DMS153 (cell line): ENCODE results near the gene POU6F1.
"Not testable (repeated sequence)": the region's sequence is repeated elsewhere in the genome, so short reads cannot be mapped to it uniquely, and the experiment has no call there.

ENCODE experiments used
- DNase-seq: peaks from one replicate; lab custom pipeline; 2025; lab: John Stamatoyannopoulos, UW

The POU6F1 gene

DNA sequence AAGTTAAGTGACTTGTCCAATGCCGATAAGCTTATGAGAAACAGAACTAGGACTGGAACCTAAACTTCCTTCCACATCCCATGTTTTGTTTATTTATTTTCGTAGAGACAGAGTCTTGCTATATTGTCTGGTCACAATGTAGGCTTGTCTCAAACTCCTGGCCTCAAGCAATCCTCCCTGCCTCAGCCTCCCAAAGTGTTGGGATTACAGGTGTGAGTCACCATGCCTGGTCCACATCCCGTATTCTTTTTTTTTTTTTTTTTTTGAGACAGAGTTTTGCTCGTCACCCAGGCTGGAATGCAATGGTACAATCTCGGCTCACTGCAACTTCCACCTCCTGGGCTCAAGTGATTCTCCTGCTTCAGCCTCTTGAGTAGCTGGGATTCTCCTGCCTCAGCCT lies 9.2 kb upstream of the POU6F1 start:
- DNase-seq: not testable (repeated sequence)

DNA sequence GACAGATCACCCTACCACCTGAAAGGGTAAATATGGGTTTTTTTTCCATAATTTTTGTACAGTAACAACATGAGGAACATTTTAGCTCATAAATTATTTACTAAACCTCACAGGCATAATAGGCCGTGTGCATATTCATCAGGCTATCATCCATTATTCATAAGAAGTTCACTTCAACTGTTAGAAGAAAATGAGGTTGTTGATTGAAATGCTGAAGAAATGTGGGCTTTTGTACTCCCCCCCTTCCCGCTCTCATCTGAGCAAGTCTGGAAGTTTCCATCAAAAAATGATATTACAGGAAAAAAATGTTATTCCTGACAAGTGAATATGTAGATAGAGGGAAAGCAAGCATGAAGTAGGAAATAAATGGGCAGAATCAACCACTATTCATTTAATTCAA lies 7.9 kb upstream of the POU6F1 start:
- DNase-seq: no peak

DNA sequence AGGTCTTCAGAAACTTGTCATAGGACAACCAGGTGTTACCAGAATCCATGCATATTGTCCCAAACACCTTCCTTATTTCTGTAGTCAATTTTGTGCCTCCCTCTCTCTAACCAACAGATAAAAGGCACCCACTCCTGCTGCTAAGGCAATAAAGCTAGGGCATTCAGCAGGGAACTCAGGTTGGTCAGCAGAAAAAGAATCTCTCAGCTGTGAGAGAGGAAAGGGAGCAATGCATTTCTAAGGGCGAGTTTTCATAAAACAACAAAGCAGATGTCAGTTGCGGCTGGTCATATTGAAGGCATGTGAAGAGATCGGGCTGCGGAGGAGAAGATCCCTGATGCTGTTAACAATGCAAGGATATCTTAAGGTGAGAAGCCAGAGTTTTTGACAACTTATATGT lies 7.4 kb upstream of the POU6F1 start:
- no peak for DNase-seq

DNA sequence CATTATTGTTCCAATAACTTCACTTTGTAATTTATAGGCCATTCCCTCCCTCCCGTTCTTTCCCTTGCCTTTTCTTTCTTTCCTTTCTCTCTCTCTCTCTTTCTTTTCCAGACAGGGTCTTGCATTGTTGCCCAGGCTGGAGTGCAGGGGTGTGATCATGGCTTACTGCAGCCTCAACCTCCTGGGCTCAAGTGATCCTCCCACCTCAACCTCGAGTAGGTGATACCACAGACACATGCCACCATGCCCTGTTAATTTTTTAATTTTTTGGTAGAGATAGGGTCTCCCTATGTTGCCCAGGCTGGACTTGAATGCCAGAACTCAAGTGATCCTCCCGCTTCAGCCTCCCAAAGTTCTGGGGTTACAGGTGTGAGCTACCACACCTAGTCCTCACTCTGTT lies 6.8 kb upstream of the POU6F1 start:
- DNase-seq: no peak

DNA sequence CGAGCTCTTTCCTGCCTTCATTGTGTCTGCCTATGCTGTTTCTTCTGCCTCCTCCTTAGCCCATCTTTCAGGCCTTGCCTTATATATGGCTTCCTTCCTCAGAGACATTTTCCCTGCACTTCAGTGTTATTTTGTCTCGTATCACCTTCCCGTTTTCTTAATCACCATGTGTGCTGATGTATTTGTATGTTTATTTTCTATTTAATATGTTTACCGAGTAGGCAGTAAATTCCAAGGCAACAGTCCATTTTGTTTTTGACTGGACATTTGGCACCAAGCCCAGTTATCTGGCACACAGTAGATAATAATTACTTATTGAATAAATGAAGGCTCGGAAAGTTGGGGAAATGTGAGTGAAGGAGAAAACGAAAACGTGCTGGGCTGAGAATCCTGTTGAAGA lies 4.6 kb upstream of the POU6F1 start:
- DNase-seq: no peak

DNA sequence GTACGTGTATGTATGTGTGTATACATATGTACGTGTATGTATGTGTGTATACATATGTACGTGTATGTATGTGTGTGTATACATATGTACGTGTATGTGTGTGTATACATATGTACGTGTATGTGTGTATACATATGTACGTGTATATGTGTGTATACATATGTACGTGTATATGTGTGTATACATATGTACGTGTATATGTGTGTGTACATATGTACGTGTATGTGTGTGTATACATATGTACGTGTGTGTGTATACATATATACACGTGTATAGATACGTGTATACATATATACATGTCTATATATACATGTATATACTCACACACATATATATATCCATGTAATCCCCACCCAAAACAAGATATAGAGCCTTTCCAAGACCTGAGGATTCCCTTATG lies 2.0 kb upstream of the POU6F1 start:
- not testable (repeated sequence) for DNase-seq

DNA sequence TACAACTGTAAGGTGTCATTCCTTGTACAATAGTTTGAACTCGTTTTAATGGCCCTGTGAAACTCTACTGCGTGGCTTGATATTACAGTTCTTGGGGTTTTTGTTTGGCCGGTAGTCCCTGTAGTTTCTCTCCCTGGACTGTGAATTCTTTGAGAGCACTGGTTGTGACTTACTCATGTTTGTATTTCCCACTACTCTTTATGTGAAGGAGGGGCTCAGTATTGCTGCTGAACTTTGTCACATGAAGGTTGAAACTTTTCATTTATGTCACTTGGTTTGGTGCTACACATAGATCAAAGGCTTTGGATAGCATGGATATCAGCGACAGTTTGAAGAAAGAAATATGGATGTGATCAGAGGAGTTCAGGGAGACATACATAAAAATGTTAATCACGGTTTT lies 1.5 kb upstream of the POU6F1 start:
- DNase-seq: no peak

DNA sequence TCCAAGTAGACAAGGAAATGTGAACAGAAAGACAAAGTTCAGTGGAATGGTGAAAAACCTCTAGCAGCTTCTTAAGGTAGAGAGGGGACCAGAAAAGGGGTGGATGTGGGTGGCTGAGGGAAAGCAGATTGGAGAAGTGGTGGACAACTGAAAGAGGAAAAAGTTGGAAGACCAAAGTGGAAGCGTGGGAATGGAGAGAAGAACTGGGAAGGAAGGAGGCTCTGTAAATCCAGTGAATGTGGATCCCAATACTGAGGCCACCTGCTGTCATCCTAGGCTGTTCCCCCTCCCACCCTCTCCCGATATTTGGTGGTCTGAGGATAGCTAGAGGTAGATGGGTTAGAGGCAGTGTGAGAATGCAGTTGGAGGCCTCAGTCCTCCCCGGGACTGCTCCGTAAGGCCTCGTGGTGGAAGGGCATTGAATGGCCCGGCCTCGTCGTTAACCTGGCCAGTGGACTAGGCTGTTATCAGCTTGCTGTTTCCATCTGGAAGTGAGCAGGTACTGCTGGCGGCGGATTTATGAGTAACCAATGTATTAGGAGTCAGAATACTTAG lies 822 bp upstream of the POU6F1 start:
- DNase-seq: no peak

DNA sequence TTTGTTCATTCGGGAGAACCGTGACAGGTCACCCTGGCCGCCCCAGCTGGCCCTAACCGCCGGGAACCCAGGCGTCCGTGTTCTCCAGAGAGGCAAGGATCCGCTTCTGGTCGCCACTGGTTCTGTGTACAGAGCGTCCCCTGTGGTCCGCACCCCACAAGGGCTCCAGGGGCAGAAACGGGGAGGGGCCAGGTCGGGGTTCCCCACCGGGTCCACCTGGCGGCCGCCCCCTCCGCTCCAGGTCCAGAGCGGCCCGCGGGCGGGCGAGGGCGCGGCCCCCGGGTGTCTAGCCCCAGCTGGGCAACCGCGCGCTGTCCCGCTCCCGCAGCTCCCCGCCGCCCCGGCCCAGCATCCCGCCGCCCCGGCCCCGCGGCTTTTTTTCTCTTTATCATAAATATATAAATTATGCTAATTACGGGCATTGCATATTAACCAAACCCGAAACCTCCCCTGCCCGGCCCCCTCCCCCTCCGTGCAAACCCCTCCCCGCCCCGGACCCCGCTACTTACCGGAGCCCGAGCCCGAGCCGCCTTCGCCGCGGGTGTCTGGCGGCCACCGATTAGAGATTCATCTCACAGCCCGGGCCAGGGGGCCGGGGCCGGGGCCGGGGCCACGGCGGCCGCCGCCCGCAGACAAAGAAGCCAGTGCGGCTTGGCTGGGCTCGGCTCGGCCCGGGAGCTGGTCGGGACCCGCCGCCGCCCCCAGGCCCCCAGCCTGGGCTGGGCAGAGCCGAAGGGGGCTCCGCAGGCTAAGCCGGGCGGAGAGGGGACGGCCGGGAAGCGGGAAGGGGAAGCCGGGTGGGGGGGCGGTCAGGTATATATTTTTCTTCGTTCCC lies 512 bp downstream of the POU6F1 start:
- DNase-seq: no peak

DNA sequence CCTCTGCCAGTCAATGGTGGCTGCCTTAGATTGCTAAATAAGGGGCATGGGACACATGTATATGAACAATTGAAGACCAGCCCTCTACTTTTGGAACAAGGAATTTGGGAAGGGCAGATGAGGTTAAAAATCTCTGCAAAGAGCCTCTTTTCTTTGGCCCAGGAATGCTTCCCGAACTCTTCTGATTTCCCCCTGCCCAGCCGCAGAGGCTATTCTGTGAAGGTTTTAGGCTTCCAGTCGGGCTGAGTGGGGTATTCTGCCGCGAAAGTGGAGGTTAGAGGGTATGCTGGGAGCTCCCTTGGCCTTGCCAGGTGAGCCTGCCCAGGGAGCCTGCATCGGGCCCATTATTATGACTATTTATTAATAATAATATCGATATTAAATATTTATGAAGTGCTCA lies 1.2 kb downstream of the POU6F1 start:
- no peak for DNase-seq

DNA sequence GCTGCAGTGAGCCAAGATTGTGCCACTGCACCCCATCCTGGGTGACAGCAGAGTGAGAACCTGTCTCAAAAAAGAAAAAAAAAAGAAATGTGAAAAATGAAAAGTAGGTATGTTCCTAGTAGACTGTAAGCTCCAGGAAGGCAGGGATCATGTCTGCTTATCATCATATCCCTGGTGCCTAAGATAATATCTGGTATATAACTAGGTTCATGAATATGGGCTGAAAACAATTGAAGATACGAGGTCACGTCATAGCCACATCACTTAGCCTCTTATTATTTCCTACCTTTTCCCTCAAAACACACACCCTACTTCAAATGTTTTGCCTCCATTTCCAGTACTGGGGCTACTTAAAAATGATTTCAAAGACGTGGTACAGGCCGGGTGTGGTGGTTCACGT lies 3.0 kb downstream of the POU6F1 start:
- no peak for DNase-seq

DNA sequence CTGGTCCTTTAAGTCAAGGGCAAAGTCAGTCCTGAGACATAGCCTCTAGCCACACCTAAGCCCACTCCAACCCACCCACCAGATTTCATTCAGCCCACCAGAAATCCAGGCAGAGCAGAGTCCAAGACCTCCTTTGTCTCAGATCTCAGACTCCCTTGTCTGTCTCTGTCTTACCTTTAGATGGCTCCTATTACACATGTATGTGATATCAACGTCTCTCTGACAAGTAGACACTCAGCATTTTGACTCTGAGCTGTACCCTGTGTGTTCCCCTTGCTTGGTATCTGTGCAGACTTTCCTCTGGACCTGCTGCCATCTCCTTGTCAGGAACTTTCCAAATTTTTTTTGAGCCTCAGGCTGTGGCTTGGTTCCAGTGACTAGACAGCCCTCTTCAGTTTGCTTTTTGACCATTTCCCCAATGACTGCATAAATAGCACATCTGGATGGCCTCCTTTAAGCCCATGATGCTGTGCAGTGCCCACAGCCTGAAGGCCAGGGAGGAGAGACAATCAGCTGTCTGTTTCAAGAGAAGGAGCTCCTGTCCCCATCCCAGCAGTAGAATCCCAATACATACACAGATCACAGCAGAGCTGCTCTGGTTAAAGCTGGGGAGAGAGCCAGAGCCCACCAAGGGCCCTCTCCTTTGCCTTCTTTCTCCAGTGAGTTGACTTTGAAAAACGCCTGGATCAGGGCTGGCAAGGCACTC lies 7.0 kb downstream of the POU6F1 start:
- no peak for DNase-seq

DNA sequence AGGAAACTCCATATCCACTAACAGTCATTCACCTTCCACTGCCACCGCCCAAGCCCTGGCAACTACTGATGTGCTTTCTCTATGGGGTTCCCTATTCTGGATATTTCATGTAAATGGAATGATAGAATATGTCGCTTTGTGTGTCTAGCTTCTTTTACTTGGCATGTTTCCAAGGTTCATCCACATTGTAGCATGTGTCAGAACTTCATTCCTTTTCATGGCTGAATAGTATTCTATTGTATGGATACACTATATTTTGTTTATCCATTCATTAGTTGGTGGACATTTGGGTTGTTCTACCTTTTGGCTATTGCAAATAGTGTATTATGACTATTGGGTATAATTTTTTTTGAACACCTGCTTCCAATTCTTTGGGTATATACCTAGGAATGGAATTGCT lies 8.6 kb downstream of the POU6F1 start:
- DNase-seq: no peak

DNA sequence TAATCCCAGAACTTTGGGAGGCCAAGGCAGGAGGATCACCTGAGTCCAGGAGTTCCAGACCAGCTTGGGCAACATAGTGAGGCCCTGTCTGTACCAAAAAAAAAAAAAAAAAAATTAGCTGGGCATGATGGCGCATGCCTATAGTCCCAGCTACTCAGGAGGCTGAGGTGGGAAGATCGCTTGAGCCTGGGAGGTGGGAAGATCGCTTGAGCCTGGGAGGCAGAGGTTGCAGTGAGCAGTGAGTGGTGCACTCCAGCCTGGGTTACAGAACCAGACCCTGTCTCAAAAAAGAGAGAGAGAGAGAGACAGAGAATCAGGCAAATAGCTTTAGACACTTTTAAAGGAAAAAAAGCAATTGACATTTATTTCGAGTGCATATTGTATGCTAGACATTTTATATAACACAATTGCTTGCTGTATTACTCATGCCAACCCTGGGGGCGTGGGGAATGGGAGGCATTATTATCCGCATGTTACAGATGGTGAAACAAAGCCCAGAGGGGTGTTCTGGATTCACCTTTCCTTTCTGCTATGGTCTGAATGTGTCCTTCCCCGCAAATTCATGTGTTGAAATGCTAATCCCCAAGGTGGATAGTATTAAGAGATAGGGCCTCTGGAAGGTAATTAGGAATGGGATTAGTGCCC lies 9.7 kb downstream of the POU6F1 start:
- DNase-seq: no peak

DNA sequence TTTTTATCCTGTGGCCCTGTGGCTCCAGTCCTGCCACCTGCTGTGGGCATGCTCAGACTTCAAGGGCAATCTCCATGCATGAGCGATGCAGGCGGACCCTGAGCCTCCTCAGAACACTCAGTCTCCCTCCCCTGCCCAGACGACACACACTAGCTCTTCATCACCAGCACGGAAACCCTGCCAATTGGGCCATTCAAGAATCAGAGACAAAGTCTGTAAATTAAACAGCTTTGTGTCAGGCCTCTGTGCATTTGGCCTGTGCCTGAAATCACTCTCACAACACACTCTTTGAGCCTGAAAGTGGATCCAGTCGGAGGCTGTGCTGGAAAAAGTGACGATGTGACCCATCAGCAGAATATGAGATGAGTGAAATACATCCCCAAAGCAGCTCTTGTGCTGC lies 12.5 kb downstream of the POU6F1 start:
- DNase-seq: no peak

DNA sequence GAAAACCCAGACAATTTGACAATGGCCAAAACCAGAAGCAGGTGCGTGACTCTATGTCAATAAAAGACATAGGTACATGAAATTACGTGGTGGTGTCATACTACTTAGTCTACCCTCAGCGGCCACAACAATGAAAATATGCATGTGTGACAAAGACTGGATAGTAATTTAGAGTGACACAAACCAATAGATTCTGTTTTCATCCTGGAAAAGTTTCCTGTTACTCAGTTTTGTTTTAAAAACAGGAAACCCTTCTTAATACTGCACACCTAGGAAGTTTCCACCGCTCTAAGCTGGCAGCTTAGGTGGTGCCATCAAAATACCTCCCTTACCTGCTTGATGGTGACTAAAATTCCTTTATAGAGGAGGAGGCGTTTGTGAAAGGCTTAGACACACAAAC lies 15.1 kb downstream of the POU6F1 start:
- DNase-seq: no peak

DNA sequence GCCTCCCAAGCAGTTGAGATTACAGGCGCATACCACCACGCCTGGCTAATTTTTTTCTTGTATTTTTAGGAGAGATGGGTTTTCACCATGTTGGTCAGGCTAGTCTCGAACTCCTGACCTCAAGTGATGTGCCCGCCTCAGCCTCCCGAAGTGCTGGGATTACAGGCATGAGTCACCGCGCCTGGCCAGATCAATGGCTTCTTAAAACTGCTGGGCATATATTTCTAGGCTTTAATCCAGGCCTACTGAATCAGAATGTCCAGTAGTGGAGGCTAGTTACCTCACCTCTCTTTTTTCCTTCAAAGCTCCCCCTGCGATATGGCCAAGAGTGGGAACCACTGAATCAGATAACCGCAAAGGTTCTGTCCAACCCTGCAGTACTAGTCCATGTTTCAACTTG lies 17.1 kb downstream of the POU6F1 start:
- no peak for DNase-seq

DNA sequence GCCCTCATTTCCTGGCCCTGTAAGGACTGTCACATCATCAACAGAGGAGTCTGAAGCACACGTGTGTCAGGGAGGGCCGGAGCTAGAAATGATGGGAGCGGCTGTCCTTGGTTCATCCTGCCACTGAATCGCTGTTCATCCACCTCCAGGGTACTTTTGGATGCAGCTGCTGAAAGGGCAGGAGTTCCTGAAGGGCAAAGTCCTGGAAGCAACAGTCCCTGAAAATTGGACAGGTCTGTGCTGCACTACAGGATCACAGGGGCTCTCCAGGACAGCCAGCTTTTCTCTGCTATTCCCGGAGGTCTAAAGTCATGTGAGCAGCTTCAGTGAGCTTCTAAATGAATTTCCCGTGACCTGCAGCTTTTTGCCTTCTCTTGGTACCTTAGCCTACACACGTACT lies 17.7 kb downstream of the POU6F1 start:
- DNase-seq: no peak

DNA sequence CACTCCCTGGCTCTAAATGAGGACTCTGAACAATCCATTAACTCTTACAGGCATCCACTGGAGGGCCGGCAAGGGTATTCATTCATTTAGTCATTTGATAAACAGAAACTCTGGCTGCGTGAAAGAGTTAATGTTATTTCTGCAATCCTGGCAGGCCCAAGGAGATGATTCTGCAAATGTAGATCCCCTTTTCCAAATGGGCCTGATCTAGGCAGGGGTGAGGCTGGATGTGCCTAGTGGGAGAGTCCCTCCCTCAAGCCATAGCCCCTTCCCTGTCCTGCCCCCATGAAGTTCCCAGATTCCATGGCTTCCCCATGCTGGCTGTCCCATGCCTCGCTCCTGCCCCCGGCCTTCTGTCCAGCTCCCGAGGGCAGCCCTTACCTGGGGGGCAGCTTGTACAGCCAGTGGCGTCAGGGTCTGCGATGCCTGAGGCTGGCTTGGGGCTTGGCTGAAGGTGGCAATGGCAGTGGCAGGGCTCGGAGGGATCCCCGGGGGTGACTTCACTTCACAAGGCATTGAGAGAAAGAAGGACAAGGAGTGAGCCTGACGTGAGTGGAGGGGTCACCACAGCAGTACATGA lies 18.4 kb downstream of the POU6F1 start:
- no peak for DNase-seq

DNA sequence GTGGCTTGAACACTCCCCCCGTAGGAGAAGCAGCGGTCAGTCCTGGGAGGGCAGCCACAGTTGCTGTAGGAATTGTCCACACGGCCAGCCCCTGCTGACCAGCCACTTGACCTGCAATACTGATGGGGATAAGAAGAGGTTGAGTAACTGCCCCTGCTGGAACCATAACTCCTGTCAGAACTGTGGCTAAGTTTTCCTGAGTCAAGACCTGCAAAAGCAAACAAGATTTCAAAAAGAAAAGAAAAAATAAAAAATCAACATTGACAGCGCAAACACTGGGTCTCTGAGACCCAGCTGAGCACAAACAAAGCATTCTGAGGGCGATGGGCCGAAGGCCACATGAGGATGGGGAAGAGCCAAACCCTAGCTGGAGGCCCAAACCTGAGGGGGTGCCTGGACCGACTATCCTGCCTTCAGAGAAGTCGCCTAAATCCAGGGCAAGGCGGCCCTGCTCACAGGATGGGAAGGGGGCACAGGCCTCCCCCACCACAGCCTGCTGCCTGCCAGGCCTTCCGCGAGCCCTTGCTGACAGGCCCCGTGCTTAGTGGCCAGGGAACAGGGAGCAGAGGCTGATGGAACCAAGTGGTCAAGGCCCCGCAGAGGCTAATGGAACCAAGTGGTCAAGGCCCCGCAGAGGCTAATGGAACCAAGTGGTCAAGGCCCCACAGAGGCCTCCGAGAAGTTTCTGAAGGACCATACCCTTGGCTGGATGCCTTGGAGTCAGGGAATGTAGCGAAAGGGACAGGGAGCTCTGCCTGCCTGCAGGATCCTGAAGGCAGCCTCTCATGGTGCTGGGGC lies 19.1 kb downstream of the POU6F1 start:
- no peak for DNase-seq

DNA sequence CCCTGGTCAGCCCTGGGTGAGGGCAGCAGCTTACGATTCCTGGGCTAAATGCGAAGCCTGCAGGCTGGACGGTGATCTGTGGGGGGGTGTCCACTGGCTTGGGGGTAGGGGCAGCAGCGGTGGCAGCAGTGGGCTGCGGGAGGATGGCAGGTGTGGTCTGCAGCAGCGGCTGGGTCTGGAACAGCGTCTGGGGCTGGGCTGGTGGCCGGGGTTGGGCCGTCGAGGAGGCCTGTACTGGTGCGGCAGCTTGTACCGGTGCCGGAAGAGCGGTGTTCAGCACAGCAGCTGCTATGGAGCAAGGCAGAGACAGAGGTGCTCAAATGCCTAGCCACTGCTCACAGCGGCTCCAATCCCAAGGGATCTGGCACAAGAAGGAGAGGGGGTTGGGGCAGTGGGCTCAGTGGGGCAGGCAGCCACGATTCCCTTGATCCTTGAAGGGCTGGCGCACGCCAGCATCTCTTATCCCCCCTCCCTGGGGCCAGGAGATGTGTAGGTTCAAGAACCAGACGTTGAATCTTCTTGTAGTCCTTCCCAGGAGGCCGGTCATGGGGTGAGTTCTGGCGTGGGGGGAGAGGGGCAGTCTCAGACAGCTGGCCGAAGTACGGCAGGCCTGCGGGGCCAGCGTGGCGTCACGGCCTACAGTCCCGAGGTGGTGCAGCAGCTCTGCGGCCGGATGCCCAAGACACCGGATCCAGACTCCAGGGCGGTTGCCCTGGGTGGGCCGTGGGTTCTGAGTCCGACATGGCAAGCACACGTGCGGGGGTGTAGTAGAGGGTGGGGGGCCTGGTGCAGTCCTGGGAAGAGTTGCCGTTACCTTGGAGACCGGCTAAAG lies 19.9 kb downstream of the POU6F1 start:
- no peak for DNase-seq
